ENCODE measurements around the gene LGALS13.

LGALS13 gene

DNA sequence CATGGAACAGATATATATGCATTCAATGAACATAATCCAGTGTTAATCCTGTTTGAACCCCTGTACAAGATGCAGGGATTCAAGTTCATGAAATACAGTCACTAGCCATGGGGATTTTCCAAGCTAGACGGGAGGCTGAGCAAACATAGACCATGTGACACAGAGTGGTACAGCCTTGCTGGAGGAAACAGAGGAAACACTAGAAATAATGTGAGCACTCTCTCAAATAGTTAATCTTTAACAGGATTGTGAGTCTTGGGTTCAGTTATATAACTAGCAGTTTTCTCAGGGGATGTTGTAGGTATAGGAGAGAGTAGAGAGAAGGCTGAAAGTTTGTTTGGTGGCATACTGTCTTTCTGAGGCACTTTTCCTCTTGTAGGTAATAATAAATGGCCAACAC lies 39.4 kb downstream of the LGALS13 start:
- H3K4me3 Mint-ChIP-seq: no peak overlapping the region
- ATAC-seq (replicated peaks) (no peak), DNase-seq (no peak)
- H3K9me3 Mint-ChIP-seq: peaks cover 0 to 2% of the 10 kb centered on the region in 2 donors
- no peaks in the 10 kb centered on the region for H3K4me1 Mint-ChIP-seq (ENCODE audit: low read depth in 2 of 2)
- H3K36me3 Mint-ChIP-seq (ENCODE audit: insufficient read depth): no peaks in the 10 kb centered on the region
- peaks cover 93 to 96% of the 10 kb centered on the region in 2 donors for H3K27me3 Mint-ChIP-seq
- H3K27ac Mint-ChIP-seq: no peak overlapping the region

GRCh38 chr19:39643591-39643990 lies 41.3 kb downstream of the LGALS13 start:
- DNase-seq: no peak
- Mint-ChIP-seq H3K9me3 (peaks cover 0 to 2% of the 10 kb centered on the region in 2 donors), H3K27ac (no peak overlapping the region), H3K4me1 (ENCODE audit: low read depth in 2 of 2) (no peaks in the 10 kb centered on the region), H3K36me3 (ENCODE audit: insufficient read depth) (no peaks in the 10 kb centered on the region), H3K27me3 (peaks cover 94 to 96% of the 10 kb centered on the region in 2 donors), H3K4me3 (no peak overlapping the region)
- ATAC-seq (replicated peaks): no peak

- Mint-ChIP-seq H3K36me3 (ENCODE audit: insufficient read depth) (peaks cover 3% of the 10 kb centered on the region), H3K27me3 (peaks cover 92 to 96% of the 10 kb centered on the region in 2 donors), H3K4me1 (ENCODE audit: low read depth in 2 of 2) (no peaks in the 10 kb centered on the region), H3K9me3 (peaks cover 0 to 2% of the 10 kb centered on the region in 2 donors), H3K4me3 (no peak overlapping the region), H3K27ac (no peak overlapping the region)
- DNase-seq (no peak), ATAC-seq (replicated peaks) (no peak)
Measured at GRCh38 chr19:39645800-39646411, 43.6 kb downstream of the LGALS13 start.

DNA sequence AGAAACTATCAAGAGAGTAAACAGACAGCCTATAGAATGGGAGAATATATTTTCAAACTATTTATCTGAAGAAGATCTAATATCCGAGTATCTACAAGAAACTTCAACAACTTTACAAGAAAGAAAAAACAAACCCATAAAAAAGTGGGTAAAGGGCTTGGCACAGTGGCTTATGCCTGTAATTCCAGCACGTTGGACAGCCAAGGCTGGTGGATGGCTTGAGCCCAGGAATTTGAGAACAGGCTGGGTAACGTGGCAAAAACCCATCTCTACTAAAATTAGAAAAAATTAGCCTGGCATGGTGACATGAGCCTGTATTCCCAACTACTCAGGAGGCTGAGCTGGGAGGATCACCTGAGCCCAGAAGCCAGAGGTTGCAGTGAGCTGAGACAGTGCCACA lies 45.6 kb downstream of the LGALS13 start:
- DNase-seq: no peak
- H3K27me3 Mint-ChIP-seq: peaks cover 88 to 96% of the 10 kb centered on the region in 2 donors
- peaks cover 3% of the 10 kb centered on the region for H3K36me3 Mint-ChIP-seq (ENCODE audit: insufficient read depth)

DNA sequence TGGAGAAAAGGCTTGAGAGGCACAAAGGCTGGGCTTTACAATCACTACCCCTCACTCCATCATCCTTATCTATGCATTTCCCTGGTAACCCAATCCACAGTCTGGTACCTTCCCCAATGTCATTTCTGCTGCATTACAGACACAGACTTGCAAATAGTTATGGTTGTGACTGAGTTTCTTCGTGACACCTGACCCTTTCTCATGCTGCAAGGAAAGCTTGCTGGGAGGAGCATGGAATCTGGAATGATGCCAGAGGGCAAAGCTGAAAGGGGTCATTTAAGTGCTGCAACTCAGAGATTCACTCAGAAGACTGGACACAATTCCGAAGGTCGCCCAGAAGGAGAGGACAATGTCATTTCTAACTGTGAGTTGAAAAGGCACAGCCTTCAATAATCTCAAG lies 53.3 kb downstream of the LGALS13 start, which contains the start of gene LGALS16:
Gene LGALS16, plus strand, starts transcription at position 301 of the 400 bp plus-strand sequence. Its CDS starts 49 bp downstream, at position 350.
- Mint-ChIP-seq H3K4me1 (ENCODE audit: low read depth in 2 of 2) (no peaks in the 10 kb centered on the region), H3K27ac (no peak within 1 kb of the TSS), H3K9me3 (no peaks in the 10 kb centered on the region), H3K36me3 (ENCODE audit: insufficient read depth) (no peaks in the 10 kb centered on the region), H3K27me3 (peaks cover 66 to 87% of the 10 kb centered on the region in 2 donors), H3K4me3 (no peak within 1 kb of the TSS)
- ATAC-seq (replicated peaks) (no peak), DNase-seq (no peak)

More for the DNA sequence above, 45.6 kb downstream of the LGALS13 start:
- Mint-ChIP-seq H3K4me3 (no peak overlapping the region), H3K4me1 (ENCODE audit: low read depth in 2 of 2) (no peaks in the 10 kb centered on the region), H3K9me3 (peaks cover 0 to 2% of the 10 kb centered on the region in 2 donors), H3K27ac (no peak overlapping the region)
- ATAC-seq (replicated peaks): no peak
